ENCODE data around the gene PAX7.

DNA sequence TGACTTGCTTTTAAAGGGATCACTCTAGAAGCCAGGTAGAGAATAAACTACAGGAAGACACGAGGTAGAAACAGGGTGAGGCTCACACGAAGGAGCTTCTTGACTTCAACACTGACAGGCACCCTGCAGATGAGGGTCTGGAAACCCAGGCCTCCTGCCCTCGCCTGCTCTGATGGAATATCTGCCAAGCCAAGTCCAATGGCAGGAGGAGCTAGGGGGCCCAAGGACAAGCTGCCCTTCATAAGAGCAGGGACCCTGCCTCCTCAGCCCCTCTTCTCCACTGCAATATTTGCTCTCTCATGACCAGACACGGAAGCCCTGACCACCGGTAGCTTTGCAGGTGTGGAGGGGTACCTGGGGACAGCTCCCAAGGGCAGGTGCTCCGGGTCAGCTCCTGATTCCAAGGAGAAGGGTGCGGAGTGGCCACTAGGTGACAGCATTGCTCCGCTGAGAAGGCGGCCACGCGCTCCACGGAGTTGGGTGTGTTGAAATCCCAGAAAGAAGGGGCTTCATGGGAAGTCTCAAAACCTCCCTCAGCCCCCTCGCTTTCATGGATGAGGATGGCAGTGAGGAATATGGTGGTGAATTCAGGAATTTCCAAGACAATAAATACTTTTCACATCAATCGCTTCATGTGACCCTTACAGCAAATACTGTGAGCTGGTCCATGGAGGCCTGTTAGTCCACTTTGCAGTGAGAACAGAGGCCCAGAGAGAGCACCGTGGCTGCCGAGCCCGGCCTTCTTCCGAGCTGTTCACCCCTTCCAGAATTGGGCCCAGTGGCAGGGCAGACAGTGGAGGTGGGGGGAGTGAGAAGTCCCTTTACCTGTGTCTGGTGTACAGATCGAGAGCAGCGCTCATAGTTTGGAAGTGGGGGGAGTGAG lies 33.2 kb upstream of the PAX7 start:
- TF ChIP-seq, protein P1, sequence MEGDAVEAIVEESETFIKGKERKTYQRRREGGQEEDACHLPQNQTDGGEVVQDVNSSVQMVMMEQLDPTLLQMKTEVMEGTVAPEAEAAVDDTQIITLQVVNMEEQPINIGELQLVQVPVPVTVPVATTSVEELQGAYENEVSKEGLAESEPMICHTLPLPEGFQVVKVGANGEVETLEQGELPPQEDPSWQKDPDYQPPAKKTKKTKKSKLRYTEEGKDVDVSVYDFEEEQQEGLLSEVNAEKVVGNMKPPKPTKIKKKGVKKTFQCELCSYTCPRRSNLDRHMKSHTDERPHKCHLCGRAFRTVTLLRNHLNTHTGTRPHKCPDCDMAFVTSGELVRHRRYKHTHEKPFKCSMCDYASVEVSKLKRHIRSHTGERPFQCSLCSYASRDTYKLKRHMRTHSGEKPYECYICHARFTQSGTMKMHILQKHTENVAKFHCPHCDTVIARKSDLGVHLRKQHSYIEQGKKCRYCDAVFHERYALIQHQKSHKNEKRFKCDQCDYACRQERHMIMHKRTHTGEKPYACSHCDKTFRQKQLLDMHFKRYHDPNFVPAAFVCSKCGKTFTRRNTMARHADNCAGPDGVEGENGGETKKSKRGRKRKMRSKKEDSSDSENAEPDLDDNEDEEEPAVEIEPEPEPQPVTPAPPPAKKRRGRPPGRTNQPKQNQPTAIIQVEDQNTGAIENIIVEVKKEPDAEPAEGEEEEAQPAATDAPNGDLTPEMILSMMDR (IDR thresholded peaks at IDR 0.05), result peak; percentile 63 to 85 (median 81)
- no peak for TF ChIP-seq POLR2A (IDR thresholded peaks at IDR 0.05)
- no peak for TF ChIP-seq EP300 (IDR thresholded peaks at IDR 0.05)
